Measurements from ENCODE around the gene GPC3. TPM values are rescaled to one million over a fixed set of nuclear protein-coding genes. Genes with fewer than 3 reads are reported as not detected.

Gene GPC3
- total RNA-seq, 6 donors from 2014 or later = 9.4 to 111 (median 57.6) TPM

DNA sequence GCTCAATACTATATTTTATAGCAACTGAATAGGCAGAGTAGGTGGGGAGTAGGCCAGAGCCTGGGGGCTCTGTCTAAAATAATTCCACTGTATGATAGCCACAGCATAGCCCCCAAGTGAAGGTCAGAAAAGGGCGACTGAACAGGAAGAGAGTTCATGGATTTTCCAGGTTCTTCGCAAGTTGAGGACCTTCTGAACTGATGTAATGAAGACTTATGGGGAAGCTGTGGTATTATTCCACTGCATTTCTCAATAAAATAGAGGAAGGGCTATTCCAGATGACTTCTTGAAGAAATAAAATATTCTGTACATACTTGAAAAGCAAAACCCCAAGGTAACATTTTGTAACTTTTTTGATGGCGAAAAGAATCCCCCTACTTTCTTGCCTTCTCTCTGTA is 338.7 kb downstream of the GPC3 start:
- ATAC-seq (ENCODE audit: low FRiP score in 2 of 2) (peak; percentile 21 to 41), DNase-seq (no peak)
- no peak overlapping the region for H3K4me3 ChIP-seq
- H3K36me3 ChIP-seq = no peaks in the 10 kb centered on the region
- peak overlapping the region in 1 of 4 donors; percentile 32 for H3K27ac ChIP-seq
- no peaks in the 10 kb centered on the region for H3K27me3 ChIP-seq
- no peaks in the 10 kb centered on the region for H3K9me3 ChIP-seq
- 66 to 74% methylated on average over 3 of the region's 3 CpGs for whole genome bisulfite sequencing, 2 donors
- H3K4me1 ChIP-seq = no peaks in the 10 kb centered on the region
- TF ChIP-seq POLR2A (IDR thresholded peaks at IDR 0.05) (no peak), EP300 (IDR thresholded peaks at IDR 0.05) (no peak), POLR2AphosphoS5 (IDR thresholded peaks at IDR 0.05) (no peak)
- TF ChIP-seq, protein P1, sequence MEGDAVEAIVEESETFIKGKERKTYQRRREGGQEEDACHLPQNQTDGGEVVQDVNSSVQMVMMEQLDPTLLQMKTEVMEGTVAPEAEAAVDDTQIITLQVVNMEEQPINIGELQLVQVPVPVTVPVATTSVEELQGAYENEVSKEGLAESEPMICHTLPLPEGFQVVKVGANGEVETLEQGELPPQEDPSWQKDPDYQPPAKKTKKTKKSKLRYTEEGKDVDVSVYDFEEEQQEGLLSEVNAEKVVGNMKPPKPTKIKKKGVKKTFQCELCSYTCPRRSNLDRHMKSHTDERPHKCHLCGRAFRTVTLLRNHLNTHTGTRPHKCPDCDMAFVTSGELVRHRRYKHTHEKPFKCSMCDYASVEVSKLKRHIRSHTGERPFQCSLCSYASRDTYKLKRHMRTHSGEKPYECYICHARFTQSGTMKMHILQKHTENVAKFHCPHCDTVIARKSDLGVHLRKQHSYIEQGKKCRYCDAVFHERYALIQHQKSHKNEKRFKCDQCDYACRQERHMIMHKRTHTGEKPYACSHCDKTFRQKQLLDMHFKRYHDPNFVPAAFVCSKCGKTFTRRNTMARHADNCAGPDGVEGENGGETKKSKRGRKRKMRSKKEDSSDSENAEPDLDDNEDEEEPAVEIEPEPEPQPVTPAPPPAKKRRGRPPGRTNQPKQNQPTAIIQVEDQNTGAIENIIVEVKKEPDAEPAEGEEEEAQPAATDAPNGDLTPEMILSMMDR (IDR thresholded peaks at IDR 0.05) = no peak

DNA sequence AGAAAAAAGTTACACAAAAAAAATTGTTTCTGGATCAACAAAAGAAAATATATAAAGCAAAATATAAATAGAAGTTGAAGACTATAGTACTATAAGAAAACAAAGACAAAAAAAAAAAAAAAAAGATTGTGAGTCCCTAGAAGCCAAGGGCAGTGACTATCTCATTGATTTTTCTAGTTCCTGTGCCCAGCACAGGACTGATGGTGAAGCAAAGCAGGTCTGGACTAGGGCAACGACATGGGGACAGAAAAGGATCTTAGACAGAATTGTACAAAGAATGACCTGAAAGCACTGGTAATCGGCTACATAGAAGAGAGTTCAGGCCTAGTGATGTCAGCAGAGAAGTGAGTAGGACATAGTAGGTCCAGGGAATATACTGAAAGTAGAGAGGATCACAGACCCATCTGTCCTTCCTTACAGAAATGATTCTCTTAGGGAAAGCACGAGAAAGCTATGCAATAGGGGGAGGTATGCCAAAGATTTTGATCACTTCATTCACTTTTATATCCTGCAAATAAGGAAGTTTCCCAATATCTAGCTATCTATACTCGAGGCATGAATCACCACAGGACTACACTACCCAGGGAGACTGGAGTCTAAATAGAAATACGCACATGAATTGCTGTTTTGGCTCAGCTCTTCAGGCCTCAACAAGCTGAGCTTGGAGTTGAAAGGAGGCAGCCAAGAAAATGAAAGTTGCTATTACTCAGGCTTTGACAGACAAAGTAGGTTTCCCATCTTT is 339.2 kb downstream of the GPC3 start:
- DNase-seq = no peak
- ATAC-seq (ENCODE audit: low FRiP score in 2 of 2) = peak; percentile 45 to 92
- Histone ChIP-seq H3K27ac (peak overlapping the region in 1 of 4 donors; percentile 32), H3K4me1 (no peaks in the 10 kb centered on the region), H3K4me3 (no peak overlapping the region), H3K27me3 (no peaks in the 10 kb centered on the region), H3K36me3 (no peaks in the 10 kb centered on the region), H3K9me3 (no peaks in the 10 kb centered on the region)
- WGBS, 2 donors = 49 to 50% methylated on average over 5 of the region's 5 CpGs
- TF ChIP-seq EP300 (IDR thresholded peaks at IDR 0.05) = no peak
- no peak for TF ChIP-seq POLR2A (IDR thresholded peaks at IDR 0.05)
- TF ChIP-seq, protein P1 (IDR thresholded peaks at IDR 0.05) = no peak
- no peak for TF ChIP-seq POLR2AphosphoS5 (IDR thresholded peaks at IDR 0.05)

DNA sequence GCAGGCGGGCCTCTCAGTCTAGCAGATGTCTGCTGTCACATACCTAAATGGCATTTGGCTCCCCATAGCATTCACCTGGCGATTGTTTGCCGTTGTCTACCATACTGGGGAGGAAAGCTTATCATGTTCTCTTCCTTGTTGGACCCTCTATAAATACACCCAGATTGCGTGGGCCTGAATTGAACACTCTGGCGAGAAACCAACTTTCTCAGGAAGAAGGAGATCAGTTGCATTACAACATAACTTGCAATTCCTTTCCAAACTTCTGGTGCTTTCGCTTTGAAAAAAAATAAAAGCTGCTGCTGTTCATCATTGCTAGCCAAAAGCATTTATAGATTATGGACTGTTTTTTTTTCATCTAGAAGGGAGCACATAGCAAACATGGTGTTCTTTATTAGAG is 340.1 kb downstream of the GPC3 start:
- 26 to 58% methylated on average over 6 of the region's 6 CpGs for WGBS, 2 donors
- ATAC-seq (ENCODE audit: low FRiP score in 2 of 2) (no peak), DNase-seq (no peak)
- no peaks in the 10 kb centered on the region for H3K9me3 ChIP-seq
- no peaks in the 10 kb centered on the region for H3K27me3 ChIP-seq
- no peak overlapping the region for H3K27ac ChIP-seq
- no peaks in the 10 kb centered on the region for H3K4me1 ChIP-seq
- H3K36me3 ChIP-seq = no peaks in the 10 kb centered on the region
- TF ChIP-seq POLR2AphosphoS5 (IDR thresholded peaks at IDR 0.05) (no peak), POLR2A (IDR thresholded peaks at IDR 0.05) (no peak), EP300 (IDR thresholded peaks at IDR 0.05) (no peak)
- TF ChIP-seq, protein P1 (IDR thresholded peaks at IDR 0.05) = no peak
- H3K4me3 ChIP-seq = no peak overlapping the region

DNA sequence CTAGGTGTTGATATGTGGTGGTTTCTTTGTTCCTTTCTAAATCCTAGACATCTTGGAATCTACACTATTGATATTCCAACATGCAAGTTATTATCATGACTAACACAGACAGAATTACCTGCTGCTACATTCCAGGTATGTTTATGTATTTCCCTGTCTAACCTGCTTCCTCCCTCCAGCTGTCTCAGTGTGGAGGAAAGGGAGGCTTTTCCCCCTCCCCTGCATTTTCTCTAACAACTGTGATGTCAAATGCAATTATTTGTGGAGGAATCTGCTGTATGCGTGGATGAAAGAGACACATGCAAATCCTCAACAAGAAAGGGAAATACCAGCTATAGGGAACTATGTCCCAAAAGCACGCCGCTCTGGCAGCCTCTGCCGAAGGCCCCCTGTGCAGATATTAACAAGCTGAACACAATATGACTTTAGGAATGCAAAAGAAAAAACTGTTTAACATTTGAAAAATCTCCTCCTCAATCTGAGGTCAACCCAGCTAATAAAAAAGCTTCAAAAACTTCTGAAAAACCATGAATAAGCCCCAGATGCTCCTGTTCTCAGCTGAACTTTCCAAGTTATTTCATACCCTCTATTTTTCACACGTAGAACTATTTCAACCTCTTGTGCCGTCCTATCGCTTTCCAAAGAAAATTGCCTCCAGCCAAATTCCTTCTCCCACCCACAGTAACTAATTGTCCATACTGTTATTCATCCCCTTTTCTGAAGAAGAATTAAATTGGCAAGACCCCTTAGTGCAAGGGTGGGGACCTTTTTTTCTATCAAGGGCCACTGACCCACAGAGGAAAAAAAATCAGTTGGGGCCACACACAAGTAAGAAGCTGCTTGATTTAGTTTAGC is 345.0 kb downstream of the GPC3 start:
- DNase-seq (no peak), ATAC-seq (ENCODE audit: low FRiP score in 2 of 2) (no peak)
- Histone ChIP-seq H3K4me1 (no peaks in the 10 kb centered on the region), H3K27ac (no peak overlapping the region), H3K9me3 (no peaks in the 10 kb centered on the region), H3K4me3 (no peak overlapping the region), H3K36me3 (no peaks in the 10 kb centered on the region), H3K27me3 (no peaks in the 10 kb centered on the region)
- 54 to 71% methylated on average over 7 of the region's 7 CpGs for WGBS, 2 donors
- TF ChIP-seq, protein P1 (IDR thresholded peaks at IDR 0.05) = no peak
- no peak for TF ChIP-seq POLR2A (IDR thresholded peaks at IDR 0.05)
- no peak for TF ChIP-seq EP300 (IDR thresholded peaks at IDR 0.05)
- TF ChIP-seq POLR2AphosphoS5 (IDR thresholded peaks at IDR 0.05) = no peak
